ENCODE results near the gene ADAM17. TPM values are rescaled to one million over a fixed set of nuclear protein-coding genes. Genes with fewer than 3 reads are reported as not detected.
"Not testable (repeated sequence)": the region's sequence is repeated elsewhere in the genome, so short reads cannot be mapped to it uniquely, and the experiment has no call there.

The ADAM17 gene
- polyA plus RNA-seq, 1 donor from 2014 or later = 15.9 TPM

DNA sequence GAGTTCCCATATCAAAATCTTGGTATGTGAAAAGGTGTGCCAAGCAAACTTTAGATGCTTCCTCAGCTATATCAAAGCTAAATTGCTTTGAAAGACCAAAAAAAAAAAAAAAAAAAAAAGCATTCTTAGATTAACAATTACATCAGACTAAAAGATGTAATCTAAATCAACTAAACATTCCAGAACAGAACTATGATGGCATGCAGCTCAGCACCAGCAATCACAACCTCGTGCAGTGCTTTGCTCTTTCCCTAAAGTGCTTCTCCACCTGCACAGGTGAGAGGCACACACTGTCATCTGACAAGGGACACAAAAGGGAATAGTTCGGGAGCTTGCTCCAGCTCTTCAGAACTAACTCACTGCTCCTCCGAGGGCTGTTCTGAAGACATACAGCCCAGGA is 37.5 kb downstream of the ADAM17 start:
- H3K36me3 Mint-ChIP-seq = peaks cover 7% of the 10 kb centered on the region
- no peaks in the 10 kb centered on the region for H3K4me1 Mint-ChIP-seq
- H3K27me3 Mint-ChIP-seq = no peaks in the 10 kb centered on the region

DNA sequence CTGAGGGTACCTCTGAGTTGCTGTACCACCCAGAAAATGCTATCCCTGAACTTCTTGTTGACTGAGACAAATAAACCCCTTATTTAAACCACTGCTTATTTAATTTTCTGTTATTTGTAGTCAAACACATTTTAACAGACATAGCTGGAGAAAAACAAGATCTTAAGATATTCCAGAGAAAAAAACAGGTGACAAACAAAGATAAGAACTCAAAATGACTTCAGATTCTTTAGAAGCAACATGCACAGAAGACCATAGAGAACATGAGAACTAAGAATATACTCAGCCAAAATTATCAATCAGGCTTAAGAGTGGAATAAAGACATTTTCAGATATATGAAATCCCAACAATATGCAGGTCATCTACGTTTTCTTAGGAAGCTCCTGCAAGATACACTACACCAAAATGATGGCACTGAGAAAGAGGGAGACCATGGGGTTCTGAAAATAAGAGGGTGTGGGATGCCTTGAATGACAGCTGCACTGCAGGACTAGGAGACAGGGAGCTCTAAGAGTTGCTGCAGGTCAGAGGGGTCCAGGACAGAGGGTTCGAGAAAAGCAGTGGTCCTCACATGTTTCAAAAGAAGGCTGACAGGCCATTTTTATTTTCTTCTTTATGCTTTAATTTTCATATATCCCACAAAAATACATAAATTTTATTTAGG is 38.4 kb downstream of the ADAM17 start:
- H3K4me3 Mint-ChIP-seq = no peak overlapping the region

More for the DNA sequence above, 37.5 kb downstream of the ADAM17 start:
- no peak overlapping the region for H3K4me3 Mint-ChIP-seq
- H3K9me3 Mint-ChIP-seq = no peaks in the 10 kb centered on the region
- H3K27ac Mint-ChIP-seq = no peak overlapping the region

DNA sequence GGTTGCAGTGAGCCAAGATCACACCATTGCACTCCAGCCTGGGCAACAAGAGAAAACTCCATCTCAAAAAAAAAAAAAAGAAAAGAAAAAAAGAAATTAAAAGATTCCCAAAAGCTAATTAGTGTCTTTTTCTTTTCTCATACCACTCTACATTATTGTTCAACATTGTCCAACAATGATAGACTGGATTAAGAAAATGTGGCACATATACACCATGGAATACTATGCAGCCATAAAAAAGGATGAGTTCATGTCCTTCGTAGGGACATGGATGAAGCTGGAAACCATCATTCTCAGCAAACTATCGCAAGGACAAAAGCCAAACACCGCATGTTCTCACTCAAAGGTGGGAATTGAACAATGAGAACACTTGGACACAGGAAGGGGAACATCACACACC is 41.7 kb downstream of the ADAM17 start:
- not testable (repeated sequence) for H3K4me3 Mint-ChIP-seq, H3K27ac Mint-ChIP-seq

More for the DNA sequence above, 38.4 kb downstream of the ADAM17 start:
- peaks cover 7% of the 10 kb centered on the region for H3K36me3 Mint-ChIP-seq
- no peaks in the 10 kb centered on the region for H3K4me1 Mint-ChIP-seq
- no peaks in the 10 kb centered on the region for H3K9me3 Mint-ChIP-seq
- H3K27me3 Mint-ChIP-seq = no peaks in the 10 kb centered on the region
- no peak overlapping the region for H3K27ac Mint-ChIP-seq

DNA sequence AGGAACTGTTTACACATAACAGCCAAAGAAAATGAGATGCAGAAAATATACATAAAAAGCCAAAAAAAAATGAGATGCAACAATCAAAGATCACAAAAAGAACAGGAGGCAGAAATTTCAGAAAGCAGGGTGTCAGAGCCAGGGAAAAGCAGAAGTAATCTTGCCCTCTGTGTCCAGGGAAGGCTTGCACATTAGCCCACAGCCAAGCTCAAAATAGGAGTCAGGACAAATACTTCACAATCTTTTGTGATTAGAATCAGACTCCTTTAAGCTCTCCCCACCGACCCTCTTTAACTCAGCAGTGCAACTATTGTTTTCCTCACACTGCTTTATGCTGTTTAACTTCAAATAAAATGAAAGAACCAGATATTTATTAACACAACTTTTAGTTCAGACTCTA is 46.7 kb downstream of the ADAM17 start:
- H3K9me3 Mint-ChIP-seq = no peaks in the 10 kb centered on the region
- no peaks in the 10 kb centered on the region for H3K4me1 Mint-ChIP-seq
- no peak overlapping the region for H3K4me3 Mint-ChIP-seq
- no peaks in the 10 kb centered on the region for H3K27me3 Mint-ChIP-seq
- peak overlapping the region in 2 of 3 donors; percentile 7 to 67 for H3K27ac Mint-ChIP-seq
- peaks cover 7% of the 10 kb centered on the region for H3K36me3 Mint-ChIP-seq

More for the DNA sequence above, 41.7 kb downstream of the ADAM17 start:
- not testable (repeated sequence) for H3K9me3 Mint-ChIP-seq, H3K4me1 Mint-ChIP-seq, H3K36me3 Mint-ChIP-seq, H3K27me3 Mint-ChIP-seq

DNA sequence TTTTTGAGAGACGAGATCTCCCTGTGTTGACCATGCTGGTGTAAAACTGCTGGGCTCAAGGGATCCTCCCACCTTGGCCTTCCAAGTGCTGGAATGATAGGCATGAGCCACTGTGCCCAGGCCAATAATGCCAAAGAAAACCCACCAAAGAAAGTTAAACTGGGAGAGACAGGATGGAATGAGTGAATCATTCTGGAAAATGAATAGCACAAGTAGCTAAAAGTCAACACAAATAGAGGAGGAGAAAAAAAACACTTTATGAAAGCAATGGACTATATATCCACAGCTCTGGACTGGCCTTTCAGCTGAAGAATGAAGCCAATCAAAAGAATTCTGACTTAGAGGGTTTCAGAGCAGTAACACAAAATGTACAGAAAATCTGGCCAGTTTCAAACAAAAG is 57.4 kb downstream of the ADAM17 start:
- no peaks in the 10 kb centered on the region for H3K36me3 Mint-ChIP-seq
- H3K27ac Mint-ChIP-seq = no peak overlapping the region
- no peaks in the 10 kb centered on the region for H3K9me3 Mint-ChIP-seq
- H3K4me1 Mint-ChIP-seq = peaks cover 0 to 3% (median 0%) of the 10 kb centered on the region in 3 donors
- H3K27me3 Mint-ChIP-seq = no peaks in the 10 kb centered on the region
- no peak overlapping the region for H3K4me3 Mint-ChIP-seq

DNA sequence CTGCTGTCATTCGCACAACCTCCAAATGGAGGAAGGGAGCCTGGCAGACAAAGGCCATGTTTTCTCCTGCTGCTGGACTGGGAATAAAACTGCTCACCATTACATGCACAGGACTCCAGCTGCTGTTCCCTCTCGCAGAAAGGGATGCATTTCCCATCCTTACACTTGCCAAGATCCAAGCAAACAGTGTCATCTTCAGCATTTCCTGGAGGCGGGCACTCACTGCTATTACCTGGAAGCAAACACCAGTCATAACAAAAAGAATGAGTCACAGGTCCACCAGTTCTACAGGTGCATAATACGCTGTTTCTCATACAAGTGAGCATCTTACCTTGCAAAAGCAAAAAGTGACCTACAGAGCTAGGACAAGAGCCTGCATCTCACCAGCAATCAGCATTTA is 58.6 kb downstream of the ADAM17 start:
- Mint-ChIP-seq H3K4me3 (no peak overlapping the region), H3K4me1 (peaks cover 0 to 3% (median 0%) of the 10 kb centered on the region in 3 donors), H3K36me3 (no peaks in the 10 kb centered on the region), H3K27me3 (no peaks in the 10 kb centered on the region), H3K27ac (peak overlapping the region in 1 of 3 donors; percentile 50), H3K9me3 (no peaks in the 10 kb centered on the region)

DNA sequence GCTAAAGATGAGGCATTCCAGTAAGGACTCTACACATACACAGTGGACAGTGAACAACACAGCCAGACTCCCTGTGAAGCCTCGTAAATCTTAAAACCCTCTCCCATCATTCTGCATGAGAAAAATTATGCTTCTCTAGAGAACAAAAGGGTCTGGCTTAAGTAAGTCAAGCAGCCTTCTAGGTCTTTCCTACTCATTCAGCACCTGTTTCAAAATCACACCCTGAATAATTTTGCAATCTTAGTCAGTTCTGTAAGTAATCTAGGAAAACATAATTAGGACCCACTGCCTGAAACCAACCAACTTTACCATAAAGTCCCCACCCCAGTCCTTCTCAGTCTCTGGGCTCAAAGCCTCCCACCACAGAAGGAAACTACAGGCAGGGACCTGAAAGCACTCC is 61.5 kb downstream of the ADAM17 start:
- no peaks in the 10 kb centered on the region for H3K27me3 Mint-ChIP-seq
- no peak overlapping the region for H3K4me3 Mint-ChIP-seq
- no peaks in the 10 kb centered on the region for H3K9me3 Mint-ChIP-seq
- no peaks in the 10 kb centered on the region for H3K36me3 Mint-ChIP-seq
- peaks cover 0 to 3% (median 0%) of the 10 kb centered on the region in 3 donors for H3K4me1 Mint-ChIP-seq
- peak overlapping the region; percentile 12 to 61 (median 19) for H3K27ac Mint-ChIP-seq

DNA sequence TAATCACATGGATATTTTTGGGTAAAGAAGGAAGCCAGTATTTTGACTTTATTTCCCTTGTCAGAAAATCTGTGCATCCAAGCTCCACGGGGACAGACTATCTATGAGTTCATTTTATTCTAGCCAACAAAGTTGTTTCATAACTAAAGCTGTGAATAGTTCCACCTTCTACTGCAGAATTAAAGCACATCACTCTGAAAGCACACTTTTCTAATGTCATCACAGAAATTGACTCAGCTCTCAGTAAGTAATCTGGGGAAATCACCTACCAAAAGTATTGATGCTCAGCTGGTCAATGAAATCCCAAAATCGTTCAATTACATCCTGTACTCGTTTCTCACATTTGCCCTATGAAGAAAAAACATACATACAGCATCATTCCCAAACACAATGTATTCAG is 62.2 kb downstream of the ADAM17 start:
- H3K36me3 Mint-ChIP-seq = no peaks in the 10 kb centered on the region
- no peaks in the 10 kb centered on the region for H3K9me3 Mint-ChIP-seq
- H3K4me1 Mint-ChIP-seq = peaks cover 0 to 3% (median 0%) of the 10 kb centered on the region in 3 donors
- no peaks in the 10 kb centered on the region for H3K27me3 Mint-ChIP-seq
- H3K27ac Mint-ChIP-seq = peak overlapping the region; percentile 12 to 61 (median 19)
- H3K4me3 Mint-ChIP-seq = no peak overlapping the region

DNA sequence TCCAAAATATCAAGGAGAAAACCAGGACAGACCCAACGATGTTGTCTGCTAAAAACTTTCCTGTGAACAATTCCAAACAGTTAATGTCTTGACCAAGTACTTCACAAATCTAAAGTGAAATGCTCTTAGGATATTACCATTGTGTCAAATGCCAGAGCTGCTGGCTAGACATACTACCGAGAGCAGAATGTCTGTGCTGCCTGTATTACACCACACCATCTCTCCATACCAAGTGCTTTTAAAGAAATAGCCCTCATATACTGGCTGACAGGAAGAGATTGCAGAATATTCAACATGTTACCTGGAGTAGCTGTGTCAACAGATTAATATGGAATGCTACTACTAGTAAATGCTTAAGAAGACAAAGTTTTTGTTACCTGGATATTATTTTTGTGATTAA is 62.7 kb downstream of the ADAM17 start:
- H3K9me3 Mint-ChIP-seq = no peaks in the 10 kb centered on the region
- H3K36me3 Mint-ChIP-seq = no peaks in the 10 kb centered on the region
- H3K4me1 Mint-ChIP-seq = peaks cover 0 to 3% (median 0%) of the 10 kb centered on the region in 3 donors
- peak overlapping the region in 2 of 3 donors; percentile 12 to 61 for H3K27ac Mint-ChIP-seq
- H3K27me3 Mint-ChIP-seq = no peaks in the 10 kb centered on the region
- no peak overlapping the region for H3K4me3 Mint-ChIP-seq

DNA sequence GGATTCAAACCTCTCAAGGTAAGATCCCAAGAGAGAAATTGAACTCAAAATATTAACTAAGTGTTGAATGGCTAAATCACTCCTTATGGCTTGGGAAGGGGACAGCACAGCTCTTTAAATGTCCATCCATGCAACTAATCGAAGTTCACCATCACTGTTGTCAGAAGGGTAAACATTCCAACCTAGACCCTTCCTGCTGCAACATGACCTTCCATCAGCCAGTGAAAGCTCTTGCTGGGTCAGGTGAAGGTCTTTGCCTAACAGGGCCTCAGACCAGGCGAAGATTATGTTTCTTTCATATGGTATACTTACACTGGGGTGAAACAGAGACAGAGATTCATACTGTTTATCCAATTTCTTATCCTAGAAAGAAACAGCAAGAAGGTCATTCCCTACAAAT is 64.8 kb downstream of the ADAM17 start:
- Mint-ChIP-seq H3K9me3 (no peaks in the 10 kb centered on the region), H3K4me3 (no peak overlapping the region), H3K36me3 (no peaks in the 10 kb centered on the region), H3K27me3 (no peaks in the 10 kb centered on the region), H3K4me1 (peaks cover 0 to 3% (median 0%) of the 10 kb centered on the region in 3 donors), H3K27ac (peak overlapping the region in 2 of 3 donors; percentile 7 to 16)

DNA sequence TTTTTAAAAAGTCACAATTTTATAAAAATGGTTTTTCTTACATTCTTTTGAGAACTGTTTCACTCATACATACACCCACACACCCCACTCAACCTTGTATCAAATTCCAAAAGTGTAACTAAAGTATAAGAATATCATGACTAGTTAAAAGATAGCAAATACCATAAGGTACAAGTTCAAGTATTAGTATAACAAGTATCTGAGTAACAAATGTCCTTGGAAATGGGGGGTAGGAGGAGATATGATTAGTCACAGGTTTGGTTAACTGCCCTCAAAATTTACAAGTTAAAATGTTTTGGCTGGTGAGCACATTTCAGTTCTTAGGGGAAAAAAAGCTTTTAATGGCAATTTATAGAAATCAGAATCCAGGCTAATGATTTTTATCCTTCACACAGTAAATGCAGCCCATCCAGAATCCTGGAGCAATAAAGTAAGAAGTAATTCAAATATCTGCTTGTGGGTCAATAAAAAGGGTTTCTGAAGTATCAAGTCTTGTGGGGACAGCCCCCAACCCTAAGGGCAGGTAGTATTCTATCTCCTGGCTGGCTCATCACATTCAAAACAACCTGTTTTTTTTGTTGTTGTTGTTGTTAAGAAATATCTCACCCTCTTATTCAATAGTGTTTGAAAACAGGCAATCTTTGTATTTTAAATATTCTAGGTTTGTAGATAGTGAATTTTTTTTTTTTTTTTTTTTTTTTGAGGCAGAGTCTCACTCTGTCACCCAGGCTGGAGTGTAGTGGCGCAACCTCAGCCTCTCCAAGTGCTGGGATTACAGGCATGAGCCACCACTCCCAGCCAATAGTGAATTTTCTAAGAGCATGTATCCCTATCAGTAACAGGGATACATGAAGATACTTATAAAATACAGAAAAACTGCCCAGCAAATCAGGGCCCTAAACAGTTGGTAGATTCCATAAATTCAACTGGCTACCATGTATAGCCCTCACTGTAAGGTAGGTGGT is 66.8 kb downstream of the ADAM17 start:
- Mint-ChIP-seq H3K9me3 (no peaks in the 10 kb centered on the region), H3K36me3 (peaks cover 3% of the 10 kb centered on the region), H3K4me3 (no peak overlapping the region), H3K4me1 (peaks cover 0 to 2% (median 0%) of the 10 kb centered on the region in 3 donors), H3K27ac (no peak overlapping the region), H3K27me3 (no peaks in the 10 kb centered on the region)

DNA sequence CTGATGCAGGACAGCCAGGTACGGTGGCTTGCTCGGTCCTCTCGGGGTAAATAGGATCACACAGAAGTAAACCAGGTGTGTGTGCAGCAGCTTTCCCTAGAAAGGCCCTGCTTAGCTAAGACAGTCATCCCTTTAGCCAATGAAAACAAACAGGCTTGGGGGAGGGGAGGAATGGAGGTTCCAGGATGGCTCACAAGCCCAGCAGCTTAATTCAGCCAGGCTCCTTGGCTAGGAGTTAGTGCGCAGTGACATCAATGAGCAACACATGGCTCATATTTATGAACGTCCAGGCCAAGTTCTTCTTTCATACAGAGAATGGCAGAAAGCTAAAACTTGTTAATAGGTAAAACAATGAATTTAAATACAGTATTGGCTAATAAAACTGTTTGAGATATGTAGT is 71.1 kb downstream of the ADAM17 start:
- peak overlapping the region in 1 of 4 donors; percentile 66 for H3K4me3 Mint-ChIP-seq
- peaks cover 4% of the 10 kb centered on the region for H3K36me3 Mint-ChIP-seq
- H3K4me1 Mint-ChIP-seq = peaks cover 2 to 11% (median 10%) of the 10 kb centered on the region in 3 donors
- no peaks in the 10 kb centered on the region for H3K9me3 Mint-ChIP-seq
- H3K27me3 Mint-ChIP-seq = no peaks in the 10 kb centered on the region
- no peak overlapping the region for H3K27ac Mint-ChIP-seq

DNA sequence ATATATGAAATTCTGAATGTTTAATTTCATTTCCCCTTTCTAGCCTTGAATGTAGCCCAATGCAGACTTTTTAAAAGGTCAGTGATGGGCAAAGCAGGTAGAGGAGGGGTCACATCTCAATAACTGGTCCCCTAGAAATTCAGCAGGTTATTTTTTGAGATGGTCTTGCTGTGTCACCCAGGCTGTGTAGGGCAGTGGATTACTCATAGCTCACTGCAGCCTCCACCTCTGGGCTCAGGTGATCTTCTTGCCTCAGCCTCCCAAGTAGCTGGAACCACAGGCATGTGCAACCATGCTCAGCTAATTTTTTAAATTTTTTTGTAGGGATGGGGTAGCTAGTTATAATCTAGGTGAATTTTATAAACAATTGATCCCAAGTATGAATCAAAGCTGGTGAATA is 72.5 kb downstream of the ADAM17 start:
- Mint-ChIP-seq H3K36me3 (peaks cover 4% of the 10 kb centered on the region), H3K9me3 (no peaks in the 10 kb centered on the region), H3K27me3 (no peaks in the 10 kb centered on the region), H3K4me3 (no peak overlapping the region), H3K4me1 (peaks cover 13 to 19% (median 17%) of the 10 kb centered on the region in 3 donors), H3K27ac (no peak overlapping the region)

DNA sequence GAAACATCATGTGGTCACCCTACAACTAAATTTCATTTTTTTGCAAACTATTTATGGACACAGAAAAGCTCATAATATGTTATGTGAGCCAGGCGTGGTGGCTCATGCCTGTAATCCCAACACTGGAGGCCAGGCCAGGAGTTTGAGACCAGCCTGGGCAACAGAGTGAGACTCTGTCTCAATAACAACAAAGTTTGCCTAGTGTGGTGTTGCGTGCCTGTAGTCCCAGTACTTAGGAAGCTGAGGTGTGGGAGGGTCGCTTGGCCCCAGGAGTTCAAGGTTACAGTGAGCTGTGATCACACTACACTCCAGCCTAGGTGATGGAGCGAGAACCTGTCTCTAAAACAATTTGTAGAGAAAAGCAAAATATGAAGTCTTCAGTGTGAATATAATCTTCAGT is 75.5 kb downstream of the ADAM17 start:
- H3K27ac Mint-ChIP-seq = peak overlapping the region in 2 of 3 donors; percentile 56 to 78
- H3K4me3 Mint-ChIP-seq = peak overlapping the region in 1 of 4 donors; percentile 23
- H3K36me3 Mint-ChIP-seq = peaks cover 4% of the 10 kb centered on the region
- H3K27me3 Mint-ChIP-seq = no peaks in the 10 kb centered on the region
- H3K9me3 Mint-ChIP-seq = no peaks in the 10 kb centered on the region
- peaks cover 30 to 38% (median 33%) of the 10 kb centered on the region in 3 donors for H3K4me1 Mint-ChIP-seq

DNA sequence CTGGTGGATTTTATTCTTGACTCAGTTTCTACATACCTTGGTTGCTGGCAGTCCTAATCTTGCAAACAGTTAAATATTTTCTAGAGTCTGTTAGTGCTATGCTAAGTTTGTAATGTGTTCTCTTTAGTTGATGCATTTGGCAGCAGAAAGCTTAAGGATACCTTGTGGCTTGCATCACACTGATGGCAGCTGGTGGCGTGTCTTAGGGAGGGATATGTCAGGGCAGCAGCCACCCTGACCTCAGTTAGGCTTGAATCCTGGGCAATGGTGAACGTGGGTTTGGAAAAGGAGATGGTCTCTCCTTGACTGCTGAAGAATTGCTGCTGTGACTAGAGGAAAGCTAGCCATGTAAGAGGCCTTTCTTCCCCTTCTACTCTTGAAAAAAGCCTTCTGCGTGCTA is 77.1 kb downstream of the ADAM17 start:
- H3K27ac Mint-ChIP-seq = peak overlapping the region in 1 of 3 donors; percentile 40
- H3K27me3 Mint-ChIP-seq = no peaks in the 10 kb centered on the region
- H3K36me3 Mint-ChIP-seq = peaks cover 2% of the 10 kb centered on the region
- H3K4me3 Mint-ChIP-seq = no peak overlapping the region
- H3K4me1 Mint-ChIP-seq = peaks cover 30 to 40% (median 35%) of the 10 kb centered on the region in 3 donors
- no peaks in the 10 kb centered on the region for H3K9me3 Mint-ChIP-seq

Measured in IgD-negative memory B cell (primary cell).